AG09309 (cell line): Measurements from ENCODE around the gene DLG2.

ENCODE experiments used
- DNase-seq: peaks from one replicate; pipeline ENCODE4 v3.0.0-alpha.2; 2010; ENCODE audit warnings: low read depth
- H3K4me3 ChIP-seq: 2 replicates; pipeline ENCODE4 v1.5.1; 2011; ENCODE audit warnings: mild to moderate bottlenecking, low read depth, low read length, moderate library complexity; ENCODE audit not compliant: control insufficient read depth
- CTCF ChIP-seq: IDR thresholded peaks from 2 replicates; pipeline ENCODE4 v1.5.1; 2011; ENCODE audit warnings: mild to moderate bottlenecking, low read depth, low read length, inconsistent platforms; ENCODE audit not compliant: insufficient read depth, control insufficient read depth; ENCODE audit errors: missing control alignments

The DLG2 gene

GRCh38 chr11:85182441-85183387 lies 444.4 kb downstream of the DLG2 start:
- no peak overlapping the region for H3K4me3 ChIP-seq
- TF ChIP-seq CTCF = no peak
- DNase-seq = no peak

DNA sequence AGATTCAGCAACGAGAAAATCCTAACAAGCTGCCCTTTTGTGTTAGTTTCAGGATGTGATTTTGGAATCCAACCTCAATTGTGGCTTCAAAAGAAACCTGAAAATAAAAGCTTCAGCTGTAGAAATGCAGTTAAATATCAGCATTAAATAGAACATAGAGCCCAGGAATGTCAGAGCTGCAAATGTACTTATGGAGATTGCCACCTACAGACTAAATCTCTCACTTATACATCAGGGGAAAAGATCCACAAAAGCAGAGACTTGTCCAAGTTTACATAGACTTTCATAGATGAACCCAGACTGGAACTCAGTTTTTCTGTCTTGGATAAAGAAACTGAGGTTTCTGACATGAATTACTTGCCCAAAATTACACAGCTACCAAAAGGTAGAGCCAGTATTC lies 446.6 kb downstream of the DLG2 start:
- no peak for DNase-seq
- no peak for TF ChIP-seq CTCF
- H3K4me3 ChIP-seq = no peak overlapping the region

GRCh38 chr11:85171648-85172257 lies 455.4 kb downstream of the DLG2 start:
- no peak overlapping the region for H3K4me3 ChIP-seq
- no peak for TF ChIP-seq CTCF
- no peak for DNase-seq

- no peak overlapping the region for H3K4me3 ChIP-seq
- no peak for DNase-seq
- TF ChIP-seq CTCF = no peak
Measured at GRCh38 chr11:85170184-85170583, 457.0 kb downstream of the DLG2 start.

DNA sequence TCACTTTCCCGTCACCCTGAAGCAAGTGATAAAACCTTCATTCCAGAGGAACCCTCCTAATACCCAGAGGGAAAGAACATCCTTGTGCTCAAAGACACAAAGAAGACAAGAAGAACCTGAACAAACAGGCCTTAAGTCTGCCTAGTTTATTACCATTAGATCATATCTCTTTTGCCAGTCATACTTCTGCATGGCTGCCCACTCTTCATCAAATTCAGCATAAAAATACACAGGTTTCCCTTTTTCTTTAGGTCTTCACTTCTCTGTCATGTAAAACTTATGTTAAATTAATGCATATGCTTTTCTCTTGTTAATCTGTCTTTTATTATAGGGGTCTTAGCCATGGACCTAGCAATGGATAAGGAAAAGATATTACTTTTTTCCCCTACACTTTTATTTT lies 459.7 kb downstream of the DLG2 start:
- H3K4me3 ChIP-seq = no peak overlapping the region
- DNase-seq = no peak
- no peak for TF ChIP-seq CTCF

DNA sequence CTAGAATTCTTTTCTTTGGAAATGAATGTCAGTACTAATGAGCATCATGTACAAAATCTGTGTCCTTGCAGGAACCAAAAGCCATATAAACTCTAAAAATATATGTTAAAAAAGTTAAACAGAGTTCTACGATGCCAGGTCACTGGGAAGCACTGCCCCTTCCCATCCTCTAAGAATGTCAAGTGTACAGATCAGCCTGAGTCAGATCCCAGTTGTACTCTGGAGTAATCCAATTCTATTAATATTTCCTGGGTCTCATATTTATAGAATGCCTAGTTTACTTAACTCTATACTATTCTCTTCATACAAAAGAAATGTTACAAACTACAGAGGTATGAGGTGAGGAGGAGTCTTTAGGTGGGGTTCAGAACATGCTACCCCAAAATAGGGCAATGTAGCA lies 460.1 kb downstream of the DLG2 start:
- no peak for DNase-seq
- TF ChIP-seq CTCF = no peak

DNA sequence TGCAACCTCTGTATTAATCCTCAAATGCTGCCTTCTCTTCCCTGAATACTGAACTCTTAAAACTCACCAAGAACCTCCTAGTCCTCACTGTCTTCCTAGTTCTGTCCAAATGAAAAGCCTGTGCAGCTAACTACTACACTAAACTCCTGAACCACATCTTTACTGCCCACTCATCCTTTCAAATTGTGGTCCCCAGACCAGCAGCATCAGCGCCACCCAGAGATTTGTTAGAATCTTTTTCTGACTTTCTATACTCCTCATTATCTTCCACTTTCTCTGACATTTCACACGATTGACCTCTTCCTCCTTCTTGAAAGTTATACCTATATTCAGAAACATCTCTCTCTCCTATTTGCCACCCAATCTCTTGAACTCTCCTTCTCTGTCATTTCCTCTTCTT lies 461.3 kb downstream of the DLG2 start:
- TF ChIP-seq CTCF = no peak
- H3K4me3 ChIP-seq = no peak overlapping the region
- no peak for DNase-seq

More for the DNA sequence above, 460.1 kb downstream of the DLG2 start:
- H3K4me3 ChIP-seq = no peak overlapping the region
